HCT116 (cell line): ENCODE data around the gene BLOC1S2.
"Not testable (repeated sequence)": the region's sequence is repeated elsewhere in the genome, so short reads cannot be mapped to it uniquely, and the experiment has no call there.

Experiments used
- CBX3 ChIP-seq: IDR thresholded peaks from 2 replicates; pipeline ENCODE4 v1.6.1; 2012; ENCODE audit warnings: low read depth
- CEBPB ChIP-seq: IDR thresholded peaks from 2 replicates; pipeline ENCODE4 v1.6.1; 2012; ENCODE audit warnings: low read depth
- CTCF ChIP-seq, 3 experiments: fragments of 200-600 bp in 1 of 3; sonication (generic) in 1 of 3; IDR thresholded peaks in 2 of 3; conservative IDR thresholded peaks in 1 of 3; 2 replicates each; pipeline ENCODE4 v1.5.1; 2012 to 2017; ENCODE audit warnings: low read depth in 2 of 3, low read length in 2 of 3, antibody characterized with exemption in 1 of 3, borderline replicate concordance in 1 of 3, control low read depth in 1 of 3, mild to moderate bottlenecking in 1 of 3, mixed read lengths in 1 of 3, mixed run types in 1 of 3, moderate library complexity in 1 of 3; ENCODE audit not compliant: insufficient read depth in 1 of 3
- EZH2 ChIP-seq: fragments of 200-600 bp; sonication (generic); IDR thresholded peaks from 2 replicates; pipeline ENCODE4 v1.6.1; 2017; ENCODE audit warnings: antibody characterized with exemption, mixed run types
- JUND ChIP-seq: IDR thresholded peaks from 2 replicates; pipeline ENCODE4 v1.6.1; 2012
- POLR2A ChIP-seq: IDR thresholded peaks from 2 replicates; pipeline ENCODE4 v1.7.0; 2011; ENCODE audit warnings: borderline replicate concordance; ENCODE audit not compliant: insufficient read depth, insufficient read length; ENCODE audit errors: extremely low read depth
- RAD21 ChIP-seq: IDR thresholded peaks from 2 replicates; pipeline ENCODE4 v1.6.1; 2012; ENCODE audit warnings: low read depth, mild to moderate bottlenecking
- SP1 ChIP-seq: IDR thresholded peaks from 2 replicates; pipeline ENCODE4 v1.6.1; 2012; ENCODE audit warnings: low read depth
- TCF7L2 ChIP-seq: IDR thresholded peaks from 2 replicates; pipeline ENCODE4 v1.7.0; 2011; ENCODE audit warnings: borderline replicate concordance, inconsistent platforms; ENCODE audit not compliant: insufficient read depth, insufficient read length; ENCODE audit errors: extremely low read depth
- ZBTB33 ChIP-seq: IDR thresholded peaks from 2 replicates; pipeline ENCODE4 v1.6.1; 2011; ENCODE audit warnings: mild to moderate bottlenecking, low read length, moderate library complexity; ENCODE audit not compliant: insufficient replicate concordance; ENCODE audit errors: extremely low read depth
- TF ChIP-seq, protein P1 (sequence below): IDR thresholded peaks from 2 replicates; pipeline ENCODE4 v1.6.1; 2012; ENCODE audit warnings: low read depth

DNA sequence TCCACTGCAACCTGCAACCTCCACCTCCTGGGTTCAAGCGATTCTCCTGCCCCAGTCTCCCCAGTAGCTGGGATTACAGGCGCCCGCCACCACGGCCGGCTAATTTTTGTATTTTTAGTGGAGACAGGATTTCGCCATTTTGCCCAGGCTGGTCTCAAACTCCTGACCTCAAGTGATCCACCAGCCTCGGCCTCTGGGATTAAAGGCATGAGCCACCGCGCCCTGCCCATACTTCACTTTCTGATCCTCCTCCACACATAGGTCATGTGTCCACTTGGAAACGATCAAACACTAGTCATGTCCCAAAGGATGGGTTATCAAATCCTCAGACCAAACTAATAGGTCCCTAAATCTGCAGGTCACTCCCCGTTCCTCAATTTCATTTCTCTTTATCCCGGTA is 1.2 kb downstream of the BLOC1S2 start:
- TF ChIP-seq POLR2A; CTCF (IDR thresholded peaks at IDR 0.05 in 2 of 3, conservative IDR thresholded peaks at IDR 0.05 in 1 of 3; ENCODE audit: borderline replicate concordance in 1 of 3, insufficient read depth in 1 of 3, low read depth in 2 of 3, low read length in 2 of 3); ZBTB33; EZH2; JUND; SP1; CEBPB; RAD21; TCF7L2; CBX3: not testable (repeated sequence)
- TF ChIP-seq, protein P1, sequence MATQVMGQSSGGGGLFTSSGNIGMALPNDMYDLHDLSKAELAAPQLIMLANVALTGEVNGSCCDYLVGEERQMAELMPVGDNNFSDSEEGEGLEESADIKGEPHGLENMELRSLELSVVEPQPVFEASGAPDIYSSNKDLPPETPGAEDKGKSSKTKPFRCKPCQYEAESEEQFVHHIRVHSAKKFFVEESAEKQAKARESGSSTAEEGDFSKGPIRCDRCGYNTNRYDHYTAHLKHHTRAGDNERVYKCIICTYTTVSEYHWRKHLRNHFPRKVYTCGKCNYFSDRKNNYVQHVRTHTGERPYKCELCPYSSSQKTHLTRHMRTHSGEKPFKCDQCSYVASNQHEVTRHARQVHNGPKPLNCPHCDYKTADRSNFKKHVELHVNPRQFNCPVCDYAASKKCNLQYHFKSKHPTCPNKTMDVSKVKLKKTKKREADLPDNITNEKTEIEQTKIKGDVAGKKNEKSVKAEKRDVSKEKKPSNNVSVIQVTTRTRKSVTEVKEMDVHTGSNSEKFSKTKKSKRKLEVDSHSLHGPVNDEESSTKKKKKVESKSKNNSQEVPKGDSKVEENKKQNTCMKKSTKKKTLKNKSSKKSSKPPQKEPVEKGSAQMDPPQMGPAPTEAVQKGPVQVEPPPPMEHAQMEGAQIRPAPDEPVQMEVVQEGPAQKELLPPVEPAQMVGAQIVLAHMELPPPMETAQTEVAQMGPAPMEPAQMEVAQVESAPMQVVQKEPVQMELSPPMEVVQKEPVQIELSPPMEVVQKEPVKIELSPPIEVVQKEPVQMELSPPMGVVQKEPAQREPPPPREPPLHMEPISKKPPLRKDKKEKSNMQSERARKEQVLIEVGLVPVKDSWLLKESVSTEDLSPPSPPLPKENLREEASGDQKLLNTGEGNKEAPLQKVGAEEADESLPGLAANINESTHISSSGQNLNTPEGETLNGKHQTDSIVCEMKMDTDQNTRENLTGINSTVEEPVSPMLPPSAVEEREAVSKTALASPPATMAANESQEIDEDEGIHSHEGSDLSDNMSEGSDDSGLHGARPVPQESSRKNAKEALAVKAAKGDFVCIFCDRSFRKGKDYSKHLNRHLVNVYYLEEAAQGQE, result not testable (repeated sequence)
